Colon (tissue), 2 donors: ENCODE data around the gene MRPS27.

Experiments
- FAIRE-seq: peaks from 2 replicates; lab custom pipeline; 2012; peaks lifted over from hg19 to GRCh38; lab: Jason Lieb, UNC
- donor health status: control.
- donor health status: control.

MRPS27 gene

DNA sequence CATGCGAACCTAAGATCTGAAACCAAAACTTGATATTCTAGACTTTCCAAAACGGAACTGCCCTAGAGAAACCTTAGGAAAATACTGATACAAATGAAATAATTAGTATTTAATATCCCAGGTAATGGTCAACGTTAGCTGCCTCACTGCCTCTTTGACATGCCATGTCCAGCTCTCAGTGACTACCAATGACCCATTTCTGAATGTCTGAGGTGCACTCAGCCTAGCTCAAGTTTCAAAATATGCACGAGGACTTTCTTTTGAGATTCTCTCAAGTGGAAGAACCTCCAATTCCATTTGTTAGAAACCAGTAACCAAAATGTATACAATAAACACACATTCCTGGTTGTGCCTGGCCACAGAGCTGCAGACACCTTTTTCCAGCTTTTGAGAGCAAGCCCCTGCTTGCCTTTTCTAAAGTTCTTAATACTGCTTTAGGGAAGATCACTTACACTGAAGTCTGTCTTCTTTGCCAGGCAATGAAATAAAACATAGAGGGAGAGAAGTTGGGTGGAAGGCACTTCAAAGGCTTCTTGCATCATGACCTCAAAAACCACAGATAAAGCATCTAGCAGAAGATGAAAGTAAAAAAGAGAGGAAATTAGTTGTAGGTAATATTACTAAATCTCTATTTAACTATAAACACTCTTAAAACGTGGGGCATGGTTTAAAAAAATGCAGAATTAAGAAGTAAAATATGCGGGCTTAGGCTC is 87.9 kb downstream of the MRPS27 start:
- FAIRE-seq = no peak

DNA sequence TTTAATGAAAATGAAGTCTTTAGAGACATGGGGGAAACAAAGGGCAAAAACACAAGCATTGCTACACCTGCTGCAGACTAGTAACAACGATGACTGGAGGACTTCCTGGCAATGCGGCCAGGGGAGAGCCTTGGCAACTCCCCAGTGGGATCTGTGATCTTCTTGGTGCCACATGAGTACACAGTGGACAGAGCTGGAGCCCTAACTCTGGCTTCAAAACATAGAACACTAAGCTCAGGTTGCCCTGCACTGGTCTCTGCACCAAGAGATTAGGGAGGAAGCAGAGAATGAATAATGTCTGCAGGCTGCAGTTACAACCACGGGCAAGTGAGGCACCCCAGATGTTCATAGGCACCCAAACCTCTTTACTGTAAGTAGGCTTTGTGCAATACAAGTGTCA is 91.1 kb downstream of the MRPS27 start:
- no peak for FAIRE-seq

DNA sequence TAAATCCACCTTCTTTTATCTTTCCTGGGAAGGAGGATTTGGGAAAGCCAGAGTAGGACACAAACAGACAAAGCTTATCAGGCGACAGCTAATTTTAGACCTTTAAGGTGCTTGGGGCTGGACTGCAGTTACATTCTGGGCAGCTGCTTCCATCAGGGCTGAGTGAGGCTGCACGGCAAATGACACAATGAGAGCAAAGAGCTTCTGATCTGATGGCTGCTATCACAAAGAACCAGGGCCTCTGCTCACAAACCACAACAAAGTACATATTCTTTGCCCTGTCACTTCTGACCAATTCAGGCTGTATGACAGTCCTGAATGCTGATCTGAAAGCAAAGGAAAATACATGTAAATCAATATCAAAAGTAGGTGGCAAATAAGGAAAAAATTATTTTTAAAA is 93.1 kb downstream of the MRPS27 start:
- no peak for FAIRE-seq

DNA sequence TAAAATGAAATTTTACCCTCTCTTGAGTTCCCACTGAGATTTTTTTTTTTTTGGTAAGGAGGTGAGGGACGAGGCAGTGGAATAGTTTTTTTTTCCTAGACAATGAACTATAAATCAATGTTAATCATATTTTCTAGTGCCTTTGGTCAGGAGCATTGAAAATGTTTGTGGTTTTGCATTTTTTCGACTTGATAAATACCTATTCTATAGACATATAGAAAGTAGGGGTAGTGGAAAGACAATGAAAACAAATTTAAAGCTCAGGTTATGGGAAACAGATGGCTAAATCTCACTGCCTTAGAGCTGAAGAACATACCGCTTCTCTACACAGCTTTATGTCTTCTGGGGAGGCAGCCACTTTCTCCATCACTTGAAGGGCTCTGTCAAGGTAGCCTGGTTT is 94.3 kb downstream of the MRPS27 start:
- no peak for FAIRE-seq

DNA sequence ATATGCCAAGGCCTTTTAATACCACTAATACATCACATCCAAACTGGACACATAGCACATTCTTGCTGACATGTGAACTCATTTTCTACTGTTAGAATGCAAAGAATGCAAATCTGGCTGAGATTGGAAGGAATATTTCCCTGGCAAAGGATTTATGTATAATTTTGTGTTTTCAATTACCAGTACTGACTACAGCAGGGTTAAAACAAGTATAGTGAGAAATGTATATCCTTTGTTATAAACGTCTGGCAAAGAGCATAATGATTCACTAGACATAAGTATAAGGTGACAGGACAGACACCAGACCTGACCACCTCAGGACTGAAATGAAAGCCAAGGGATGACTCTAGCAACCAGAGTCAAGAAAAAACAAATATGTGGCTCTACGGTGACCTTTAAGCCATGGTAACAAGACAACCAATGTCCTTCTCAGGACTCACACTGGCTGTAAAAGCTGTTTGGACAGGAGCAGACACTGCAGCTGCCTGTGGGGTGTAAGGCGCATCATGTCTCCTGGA is 95.0 kb downstream of the MRPS27 start:
- FAIRE-seq = no peak

DNA sequence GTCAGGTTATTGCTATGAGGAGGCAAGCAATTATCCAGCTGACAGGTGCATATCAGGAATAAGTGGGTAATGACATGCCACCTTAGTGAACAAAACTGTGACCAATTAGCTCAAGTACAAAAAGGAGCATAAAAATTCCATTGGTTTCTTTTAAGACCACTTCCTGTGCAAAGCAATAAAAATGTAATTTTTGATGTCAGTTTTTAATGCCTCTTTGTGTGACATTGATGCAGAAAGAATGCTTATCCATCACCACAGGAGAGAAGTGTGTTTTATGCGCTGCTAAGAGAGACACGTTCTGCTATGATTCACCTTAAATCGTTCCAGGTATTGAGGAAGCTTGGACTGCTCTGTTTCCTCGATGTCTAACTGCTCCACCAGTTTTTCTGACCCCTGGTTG is 96.7 kb downstream of the MRPS27 start:
- FAIRE-seq = no peak

DNA sequence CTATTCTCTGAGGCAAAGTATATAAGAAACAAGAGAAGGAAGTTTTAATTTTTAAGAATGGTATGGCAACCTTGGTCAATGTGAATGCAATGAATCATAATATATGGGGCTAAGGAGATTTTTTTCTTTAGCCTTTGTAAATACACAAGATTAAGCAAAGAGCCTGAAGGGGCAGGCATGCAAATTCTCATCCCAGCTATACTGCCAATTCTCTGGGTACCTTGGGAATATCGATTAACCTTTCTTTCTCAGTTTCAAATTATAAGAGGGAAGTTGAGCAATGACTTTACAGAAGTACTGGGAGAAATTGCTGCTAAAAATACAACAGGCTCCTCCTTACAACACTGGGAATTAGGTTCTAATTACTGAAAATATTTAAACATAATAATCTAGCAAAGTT is 97.5 kb downstream of the MRPS27 start:
- FAIRE-seq = no peak

DNA sequence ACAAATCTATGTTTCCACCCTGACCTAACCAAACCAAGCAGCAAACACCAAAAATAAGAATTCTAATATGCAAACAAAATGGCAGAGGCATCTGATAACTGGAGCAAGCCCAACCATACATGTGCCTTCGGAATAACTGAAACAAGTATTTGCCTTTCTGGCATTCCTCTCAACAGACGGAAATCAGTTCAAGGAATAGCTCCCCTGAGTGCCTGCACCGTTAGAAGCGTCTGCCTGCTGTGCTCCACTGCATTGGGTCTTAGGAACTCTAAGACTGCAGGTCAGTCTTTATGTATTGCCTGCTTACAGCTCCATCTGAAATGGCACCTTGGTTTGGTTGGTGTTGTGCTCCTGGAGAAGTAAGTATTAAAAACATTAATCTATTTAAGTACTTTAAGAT is 98.5 kb downstream of the MRPS27 start:
- FAIRE-seq = no peak

DNA sequence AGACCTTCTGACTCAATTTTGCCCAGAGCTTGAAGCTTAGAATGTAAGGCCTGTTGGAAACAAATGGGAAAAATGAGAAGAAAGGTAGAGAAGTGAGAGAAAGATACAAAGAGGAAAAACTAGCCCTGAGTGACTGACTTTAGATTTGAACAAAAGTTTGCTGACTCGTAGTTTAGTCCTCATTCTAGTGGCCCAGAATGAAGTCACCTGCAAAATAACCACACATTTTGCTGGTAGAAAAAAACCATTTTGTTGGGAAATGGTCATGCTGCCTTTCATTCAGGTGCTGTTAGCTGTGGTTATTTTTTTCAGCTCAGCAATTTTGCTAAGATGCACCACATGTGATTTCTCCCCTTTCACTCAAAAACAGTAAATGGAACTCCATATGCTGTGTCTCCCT is 98.9 kb downstream of the MRPS27 start:
- FAIRE-seq = no peak

DNA sequence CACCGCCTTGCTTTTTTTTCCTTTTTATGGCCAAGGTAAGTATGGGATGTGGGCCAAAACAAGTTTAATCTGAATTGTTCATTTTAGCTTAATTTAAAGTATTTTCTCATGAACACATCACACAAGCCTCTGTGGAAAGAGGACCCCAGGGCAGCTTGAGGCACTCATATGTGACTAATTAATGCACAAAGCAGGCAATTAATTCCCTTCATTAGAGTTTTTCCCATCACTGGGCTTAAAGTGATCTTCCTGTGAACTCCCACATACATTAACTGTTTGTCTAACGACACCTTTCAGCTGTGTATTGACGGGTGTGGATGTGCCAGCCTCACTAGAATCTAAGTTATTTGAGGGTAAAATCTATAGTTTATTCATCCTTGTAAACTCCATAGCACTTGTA is 103.3 kb downstream of the MRPS27 start:
- FAIRE-seq = no peak

DNA sequence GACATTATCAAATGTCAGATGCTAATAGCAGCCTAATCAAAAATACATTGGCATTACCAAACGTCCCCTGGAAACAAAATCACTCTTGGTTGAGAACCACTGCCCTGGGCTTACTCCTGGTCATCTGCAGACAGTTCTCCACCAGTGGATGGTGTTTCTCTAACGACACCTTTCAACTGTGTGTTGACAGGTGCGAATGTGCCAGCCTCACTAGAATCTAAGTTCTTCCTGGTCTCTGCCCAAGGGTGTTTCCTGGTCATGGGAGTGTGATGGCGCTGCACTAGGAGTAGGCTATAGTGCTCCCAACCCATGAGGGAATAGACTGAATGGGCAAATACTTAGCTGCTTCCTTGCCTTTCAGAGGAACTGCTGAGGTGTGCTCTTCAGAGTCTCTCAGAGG is 105.9 kb downstream of the MRPS27 start:
- FAIRE-seq = no peak

DNA sequence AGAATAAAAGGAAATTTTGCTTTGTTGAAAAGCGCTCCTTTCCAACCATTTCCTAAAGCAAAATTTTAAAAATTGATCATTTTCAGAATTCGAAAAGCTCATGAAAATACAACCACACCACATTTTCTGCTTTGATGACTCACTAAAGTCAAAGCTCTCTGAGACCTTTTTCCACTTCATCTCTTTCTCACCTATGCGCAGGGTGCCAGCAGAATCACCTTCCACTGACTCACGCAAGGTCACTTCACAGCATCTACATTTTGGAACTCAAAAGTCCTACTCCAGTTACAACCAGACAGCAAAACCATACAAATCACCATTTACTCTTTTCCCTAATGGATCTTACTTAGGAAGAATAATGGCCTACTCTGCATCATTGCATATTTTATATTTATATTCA is 106.6 kb downstream of the MRPS27 start:
- FAIRE-seq = no peak

DNA sequence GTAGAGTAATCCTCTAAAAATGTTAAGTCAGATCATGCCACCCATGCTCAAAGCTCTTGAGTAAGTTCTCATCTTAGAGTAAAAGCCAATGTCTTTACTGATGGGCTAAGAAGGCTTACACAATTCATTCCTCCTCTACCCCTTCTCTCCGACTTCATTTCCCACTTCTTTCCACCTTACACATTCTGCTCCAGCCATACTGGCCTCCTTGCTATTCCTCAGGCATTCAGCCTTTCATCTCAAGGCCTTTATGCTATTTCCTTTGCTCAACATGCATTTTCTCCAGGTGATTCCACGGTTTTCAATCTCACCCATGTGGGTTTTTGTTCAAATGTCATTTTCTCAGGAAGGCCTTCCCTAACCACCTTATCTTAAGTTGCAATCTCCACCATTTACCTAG is 107.9 kb downstream of the MRPS27 start:
- FAIRE-seq = no peak

DNA sequence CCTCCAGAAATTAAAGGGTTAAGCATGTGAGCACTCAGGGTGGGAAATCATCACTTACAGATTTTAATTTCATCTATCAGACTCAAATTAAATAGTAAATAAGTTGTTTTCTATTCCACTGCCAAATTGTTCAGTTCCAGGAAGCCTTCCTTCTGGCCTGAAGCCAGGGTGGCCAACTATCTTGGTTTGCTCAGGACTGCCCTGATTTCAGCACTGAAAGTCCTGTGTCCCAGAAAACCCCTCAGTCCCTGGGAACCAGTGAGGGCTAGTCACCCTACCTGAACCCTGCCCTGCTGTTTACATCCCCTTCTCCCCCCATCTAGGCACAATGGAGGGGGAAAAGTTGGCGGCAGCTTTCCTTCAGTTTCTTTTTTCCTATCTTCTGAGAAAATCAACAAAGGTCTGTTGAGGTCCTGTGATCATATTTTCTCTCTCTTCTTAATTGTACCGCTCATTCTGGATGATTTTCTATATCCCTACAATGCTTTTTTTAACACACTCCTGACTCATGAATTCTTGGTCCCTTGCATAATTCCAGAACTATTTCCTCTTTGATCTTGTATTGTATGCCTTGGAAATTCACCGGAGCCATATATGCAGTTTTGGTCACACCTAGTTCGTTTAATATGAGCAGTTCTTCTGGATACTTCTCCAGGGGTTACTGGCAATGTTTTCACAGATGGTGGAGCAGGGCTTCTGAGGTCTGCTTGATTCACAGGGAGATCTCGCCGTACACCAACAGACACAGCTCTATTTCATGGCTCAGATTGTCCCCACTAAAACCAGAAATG is 109.0 kb downstream of the MRPS27 start:
- no peak for FAIRE-seq

DNA sequence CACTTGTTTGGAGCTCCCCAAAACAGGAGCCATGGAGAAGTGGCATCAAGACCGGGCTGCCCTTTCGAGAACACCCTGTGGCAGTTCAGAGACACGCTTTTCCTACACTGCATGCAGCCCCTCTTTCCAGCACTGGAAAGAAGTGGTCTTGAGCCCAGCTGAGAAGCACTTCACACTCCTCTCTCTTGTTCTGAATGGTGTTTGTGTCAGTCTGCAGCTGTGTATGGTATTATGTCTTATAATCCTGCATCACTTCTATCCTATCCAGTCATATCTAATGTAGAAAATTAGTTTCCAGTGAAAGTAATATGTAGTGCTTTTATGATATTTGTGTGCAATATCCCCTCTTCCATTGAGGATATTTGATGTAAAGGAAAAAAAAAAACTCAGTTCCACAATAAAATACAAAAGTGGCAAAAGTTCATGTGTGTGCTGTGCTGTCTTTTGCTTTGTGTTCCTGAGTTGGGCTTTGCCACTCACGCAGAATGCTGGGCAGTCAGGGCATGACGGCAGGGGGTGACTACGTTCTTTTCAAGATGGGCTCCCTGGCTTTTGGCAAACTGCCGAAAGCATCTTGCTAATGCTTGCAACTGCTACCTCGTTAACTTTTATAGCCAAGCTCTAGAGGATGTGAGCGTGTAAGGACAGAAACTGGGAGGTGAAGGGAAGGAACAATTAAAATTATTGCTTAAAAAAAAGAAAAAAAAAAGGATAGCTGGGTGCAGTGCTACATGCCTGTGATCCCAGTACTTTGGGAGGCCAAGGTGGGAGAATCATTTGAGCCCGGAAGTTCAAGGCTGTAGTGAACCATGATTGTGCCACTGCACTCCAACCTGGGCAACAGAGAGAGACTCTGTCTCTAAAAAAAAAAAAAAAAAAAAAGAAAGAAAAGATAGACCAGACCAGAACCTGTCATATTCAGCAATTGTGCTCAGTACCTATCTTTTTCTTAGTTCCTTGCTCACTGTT is 110.6 kb downstream of the MRPS27 start:
- no peak for FAIRE-seq

DNA sequence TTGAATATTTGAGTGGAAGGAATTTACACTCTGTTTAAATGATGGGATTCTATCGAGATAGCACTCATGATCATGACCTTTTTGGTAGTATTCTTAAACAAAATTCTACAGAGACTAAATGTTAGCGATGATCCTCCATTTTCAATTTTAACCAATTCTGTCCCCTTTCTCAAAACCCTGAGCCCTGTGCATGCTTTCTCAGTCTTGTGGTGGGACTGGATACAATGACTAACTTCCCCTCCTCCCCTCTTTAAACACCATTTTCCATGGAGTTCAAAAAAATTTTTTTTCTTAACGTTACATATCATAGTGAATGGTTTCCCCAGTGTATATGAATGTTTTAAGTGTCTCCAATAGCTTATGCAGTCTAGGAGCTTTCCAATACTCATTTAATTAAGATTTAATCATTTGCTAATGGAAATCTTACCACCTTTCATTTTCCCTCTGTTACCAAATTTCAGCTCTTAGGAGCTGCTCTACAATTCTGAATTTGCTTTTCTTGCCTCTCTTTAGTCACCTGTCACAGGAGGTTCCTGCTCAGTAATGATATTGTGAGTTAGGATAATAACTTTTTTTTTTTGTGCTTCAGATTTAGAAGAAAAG is 111.6 kb downstream of the MRPS27 start:
- FAIRE-seq = no peak

DNA sequence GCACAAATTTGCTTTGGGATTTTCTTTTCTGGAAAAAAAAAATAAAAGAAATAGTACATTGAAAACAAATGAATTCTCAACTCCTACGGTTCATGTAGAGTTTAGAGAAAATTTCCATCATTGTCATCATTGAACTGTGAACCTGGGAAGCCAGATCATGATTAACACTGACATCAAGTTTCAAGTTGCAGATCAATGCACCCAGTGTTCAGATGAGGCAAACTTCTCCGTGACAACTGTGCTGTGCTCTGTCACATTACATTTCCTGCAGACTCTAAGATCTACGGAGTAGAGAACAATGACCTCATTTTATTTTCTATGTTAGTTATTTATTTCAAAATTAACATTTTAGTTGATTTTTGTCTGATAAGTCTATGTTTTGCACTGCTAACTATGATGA is 113.0 kb downstream of the MRPS27 start:
- FAIRE-seq = no peak

DNA sequence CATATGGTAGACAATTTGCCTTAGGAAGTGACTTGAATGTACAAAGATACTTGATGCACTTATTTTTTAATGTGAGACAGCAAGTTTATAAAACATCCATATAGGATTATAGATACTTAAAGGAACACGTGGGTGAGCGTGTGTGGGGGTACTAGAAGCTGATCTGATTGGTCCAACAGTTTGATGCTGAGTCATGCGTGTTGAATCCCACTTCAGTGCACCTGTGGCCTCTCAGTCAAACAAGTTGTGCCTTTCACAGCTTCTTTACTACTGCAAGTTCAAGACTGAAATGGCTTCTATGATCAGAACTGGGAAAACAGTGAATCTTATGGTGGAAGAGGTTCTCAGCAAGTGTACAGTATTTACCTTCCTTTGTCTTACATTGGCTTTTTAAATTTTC is 113.9 kb downstream of the MRPS27 start:
- FAIRE-seq = no peak

DNA sequence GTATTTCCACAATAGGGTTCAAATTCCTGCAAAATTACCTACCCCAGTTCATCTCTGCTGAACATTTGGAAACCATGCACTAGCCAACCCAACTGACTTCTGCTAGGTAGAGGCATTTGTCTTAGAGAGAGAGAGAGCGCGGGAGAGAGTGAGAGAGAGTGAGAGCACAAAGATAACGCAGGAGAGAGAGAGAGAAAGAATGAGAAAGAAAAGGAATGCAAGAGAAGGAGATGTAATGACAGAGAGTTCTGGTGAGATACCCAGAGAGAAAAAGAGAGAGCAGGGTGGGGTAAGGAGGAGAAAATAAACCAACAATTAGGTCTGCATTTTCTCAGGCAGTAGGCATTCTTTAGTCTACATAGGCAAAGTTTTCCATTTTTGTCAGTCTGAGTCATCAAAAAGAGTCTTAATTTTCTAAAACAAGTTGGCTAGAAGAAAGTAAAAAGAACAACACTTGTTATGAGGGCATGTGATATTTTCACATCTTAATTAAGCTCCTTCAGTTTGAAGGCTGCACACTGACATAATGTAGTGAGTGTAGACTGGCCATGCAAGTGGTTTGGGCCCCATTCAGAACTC is 114.5 kb downstream of the MRPS27 start:
- no peak for FAIRE-seq

DNA sequence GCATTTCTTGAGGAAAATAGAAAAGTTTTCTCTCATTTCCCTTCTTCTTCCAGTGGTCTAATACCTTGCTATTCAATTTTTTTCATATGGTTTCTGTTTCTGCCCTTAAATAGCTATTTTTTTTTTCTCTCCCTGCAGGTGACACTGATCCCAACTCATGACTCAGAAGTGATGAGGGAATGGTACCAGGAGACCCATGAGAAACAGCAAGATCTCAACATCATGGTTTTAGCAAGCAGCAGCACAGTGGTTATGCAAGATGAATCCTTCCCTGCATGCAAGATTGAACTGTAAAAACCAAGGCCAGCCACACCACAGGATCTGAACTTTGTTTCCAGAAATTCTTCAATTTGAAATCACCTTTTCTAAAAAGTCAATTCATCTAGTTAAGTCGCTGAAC is 115.1 kb downstream of the MRPS27 start:
- no peak for FAIRE-seq

DNA sequence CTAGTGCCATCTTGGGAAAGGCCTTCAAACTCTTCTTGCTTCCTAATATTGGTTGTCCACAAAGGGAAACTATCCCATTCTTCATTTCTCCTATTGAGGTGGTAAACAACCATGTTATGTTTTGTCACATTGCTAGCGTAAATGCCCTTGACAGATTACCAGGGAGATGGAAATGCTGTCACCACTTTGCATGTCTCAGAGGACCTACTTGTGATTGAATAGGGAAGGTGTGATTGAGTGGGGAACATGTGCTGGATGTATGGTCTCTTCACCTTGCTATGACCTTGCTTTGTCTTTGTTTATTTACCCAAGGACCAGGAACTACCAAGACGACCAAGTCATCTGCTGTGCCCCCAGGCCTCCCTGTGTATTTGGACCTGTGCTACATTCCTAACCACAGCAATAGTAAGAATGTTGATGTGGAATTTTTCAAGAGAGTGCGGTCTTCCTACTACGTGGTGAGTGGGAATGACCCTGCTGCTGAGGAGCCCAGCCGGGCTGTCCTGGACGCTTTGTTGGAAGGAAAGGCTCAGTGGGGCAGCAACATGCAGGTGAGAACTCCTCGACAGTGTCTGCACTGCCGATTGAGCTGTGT is 116.7 kb downstream of the MRPS27 start:
- FAIRE-seq = no peak
